Measurements from ENCODE around the gene ROBO2.
"Not testable (repeated sequence)": the region's sequence is repeated elsewhere in the genome, so short reads cannot be mapped to it uniquely, and the experiment has no call there.

The ROBO2 gene

DNA sequence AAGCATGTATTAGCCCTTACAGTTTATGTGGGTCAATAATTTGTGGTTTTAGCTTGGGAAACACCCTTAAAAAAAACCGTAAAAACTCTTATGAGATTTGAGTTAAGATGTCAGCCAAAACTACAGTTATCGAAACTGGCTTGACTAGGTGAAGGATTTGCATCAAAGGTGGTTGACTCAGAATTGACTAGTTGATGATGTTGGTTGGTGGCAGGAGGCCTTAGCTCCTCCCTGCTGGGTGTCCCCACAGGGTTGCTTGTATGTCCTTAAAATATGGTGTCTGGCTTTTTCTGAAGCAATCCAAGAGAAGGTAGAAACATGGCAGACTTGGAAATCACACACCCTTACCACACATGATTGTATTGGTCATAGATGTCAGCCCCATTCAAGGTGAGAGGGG, 305.1 kb downstream of the ROBO2 start:
- no peak for DNase-seq

- no peak for DNase-seq
These were observed 308.5 kb downstream of the ROBO2 start for GRCh38 chr3:77348244-77348855.

GRCh38 chr3:77354958-77355357, 315.1 kb downstream of the ROBO2 start:
- DNase-seq: no peak

GRCh38 chr3:77362936-77363335, 323.0 kb downstream of the ROBO2 start:
- no peak for DNase-seq

DNA sequence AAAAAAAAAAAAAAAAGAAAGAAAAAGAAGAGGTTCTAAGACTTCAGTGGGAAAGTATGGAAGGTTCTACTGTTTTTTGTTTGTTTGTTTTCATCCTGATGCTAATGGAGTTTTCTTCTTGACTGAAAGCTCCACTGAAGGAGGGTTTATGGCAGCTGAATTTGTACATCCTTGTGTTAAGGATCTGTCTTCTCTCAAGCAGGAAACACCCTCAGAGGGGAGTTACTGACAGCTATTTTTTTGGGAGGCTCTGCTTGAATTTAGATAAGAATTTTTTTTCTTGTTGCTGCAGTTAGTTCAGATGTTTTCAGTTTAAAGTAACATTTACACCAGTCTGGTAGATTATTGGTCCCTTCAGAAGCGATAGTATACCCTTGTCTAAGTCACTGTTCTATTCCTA, 325.3 kb downstream of the ROBO2 start:
- no peak for DNase-seq

- DNase-seq: peak; percentile 49
These were observed 330.5 kb downstream of the ROBO2 start for GRCh38 chr3:77370413-77370812.

DNA sequence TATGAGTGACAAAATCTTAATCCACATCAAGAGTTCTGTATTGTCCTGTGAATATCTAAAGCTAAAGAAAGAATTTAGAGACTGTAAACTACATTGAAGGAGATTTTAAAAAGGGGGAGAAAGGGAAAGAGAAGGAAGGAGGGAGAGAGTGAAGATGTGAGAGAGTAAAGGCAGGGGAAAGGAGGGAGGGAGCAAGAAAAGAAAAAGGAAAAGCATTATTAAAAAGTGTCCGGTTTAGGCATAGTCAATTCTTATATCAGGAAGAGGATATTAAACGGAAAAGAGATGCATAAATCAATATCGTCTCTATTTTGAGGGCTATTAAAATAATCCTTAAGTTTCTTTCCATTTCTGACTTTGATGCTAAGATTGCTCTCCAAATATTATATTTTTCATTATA, 332.1 kb downstream of the ROBO2 start:
- no peak for DNase-seq

DNA sequence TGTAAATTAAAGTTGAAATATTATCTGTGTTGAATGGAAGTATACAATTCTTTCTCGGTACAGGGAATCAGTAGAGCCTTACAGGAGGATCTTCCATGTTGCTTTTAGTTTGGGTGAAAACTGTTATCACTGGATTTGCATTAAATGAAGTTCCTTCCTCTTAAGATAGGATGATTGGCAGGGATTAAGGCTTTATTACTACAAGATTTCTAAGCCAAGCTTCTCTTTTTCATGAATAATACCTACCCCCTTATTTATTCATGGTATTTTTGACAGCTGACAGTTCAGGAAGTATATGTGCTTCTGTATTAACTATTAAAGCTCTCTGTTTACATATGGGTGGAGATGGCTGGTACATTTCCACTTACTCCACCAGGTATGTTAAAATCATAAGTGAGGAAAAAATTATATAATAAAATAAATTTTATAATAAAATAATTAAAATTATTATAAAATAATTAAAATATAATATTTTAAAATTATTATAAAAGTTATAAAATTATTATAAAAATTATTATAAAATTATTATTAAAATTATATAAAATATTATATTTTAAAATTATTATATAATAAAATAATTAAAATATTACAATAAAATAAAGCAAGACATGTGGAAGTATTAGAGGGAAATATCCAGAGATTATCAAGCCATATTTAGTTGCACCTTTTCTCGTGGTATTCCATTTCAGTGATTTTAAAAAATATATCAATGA, 332.9 kb downstream of the ROBO2 start:
- no peak for DNase-seq

DNA sequence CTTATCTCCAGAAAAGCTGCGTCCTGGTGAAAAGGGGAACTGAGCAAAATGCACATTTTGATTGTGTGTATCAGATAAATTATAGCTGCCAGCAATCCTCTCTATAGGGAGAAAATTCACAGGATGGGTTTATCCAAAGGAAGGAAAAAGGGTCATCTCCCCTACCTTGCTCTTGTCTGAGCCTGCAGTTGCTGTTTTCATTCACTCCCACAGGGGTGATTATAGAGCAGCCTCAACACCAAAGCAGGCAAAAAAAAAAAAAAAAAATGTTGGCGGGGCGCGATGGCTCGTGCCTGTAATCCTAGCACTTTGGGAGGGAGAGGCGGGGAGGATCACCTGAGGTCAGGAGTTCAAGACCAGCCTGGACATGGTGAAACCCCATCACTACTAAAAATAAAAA, 333.7 kb downstream of the ROBO2 start:
- DNase-seq: no peak

- DNase-seq: no peak
These were observed 336.6 kb downstream of the ROBO2 start for GRCh38 chr3:77376511-77376910.

- no peak for DNase-seq
These were observed 337.8 kb downstream of the ROBO2 start for GRCh38 chr3:77377717-77378116.

- DNase-seq: no peak
These were observed 340.2 kb downstream of the ROBO2 start for GRCh38 chr3:77380136-77380535.

DNA sequence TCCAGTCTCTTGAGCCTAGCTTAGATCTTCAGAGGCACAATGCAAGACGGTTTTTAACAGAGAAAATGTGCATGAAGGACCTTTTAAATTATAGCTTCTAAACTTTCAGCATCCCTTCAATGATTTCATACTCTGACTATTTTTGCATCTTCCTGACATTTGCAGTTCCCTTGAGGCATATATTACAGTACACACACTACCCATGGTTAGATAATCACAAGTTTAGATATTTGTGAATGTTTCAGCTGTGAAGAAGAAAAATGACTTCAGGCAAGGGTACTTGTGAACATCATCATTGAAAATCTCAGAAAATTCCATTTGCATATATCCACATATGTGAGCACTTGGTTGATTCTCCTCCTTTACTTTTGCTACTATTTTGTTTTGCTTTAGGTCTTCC, 341.5 kb downstream of the ROBO2 start:
- no peak for DNase-seq

GRCh38 chr3:77392181-77392580, 352.3 kb downstream of the ROBO2 start:
- DNase-seq: no peak

GRCh38 chr3:77394046-77394445, 354.1 kb downstream of the ROBO2 start:
- DNase-seq: no peak

GRCh38 chr3:77404871-77405270, 365.0 kb downstream of the ROBO2 start:
- no peak for DNase-seq

- no peak for DNase-seq
These were observed 367.5 kb downstream of the ROBO2 start for GRCh38 chr3:77407441-77407840.

GRCh38 chr3:77410334-77410733, 370.4 kb downstream of the ROBO2 start:
- not testable (repeated sequence) for DNase-seq

DNA sequence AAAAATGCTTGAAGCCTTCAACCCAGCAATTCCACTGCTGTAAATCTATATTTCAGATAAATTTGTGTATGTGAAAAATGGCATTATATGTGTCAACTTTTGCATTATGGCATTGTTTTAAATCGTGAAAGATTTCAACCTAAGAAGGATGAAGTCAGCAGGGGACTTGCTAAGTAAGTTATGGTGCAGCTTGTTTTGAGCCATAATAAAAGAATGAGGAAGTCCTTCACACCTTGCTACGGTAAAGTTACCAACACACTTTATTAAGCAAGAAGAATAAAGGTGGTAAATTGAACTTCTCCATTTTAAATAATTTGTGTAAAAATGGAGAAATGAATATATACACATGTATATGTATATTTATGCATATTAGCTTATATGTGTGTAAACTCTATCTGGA, 371.4 kb downstream of the ROBO2 start:
- no peak for DNase-seq

GRCh38 chr3:77412021-77412438, 372.1 kb downstream of the ROBO2 start:
- no peak for DNase-seq

DNA sequence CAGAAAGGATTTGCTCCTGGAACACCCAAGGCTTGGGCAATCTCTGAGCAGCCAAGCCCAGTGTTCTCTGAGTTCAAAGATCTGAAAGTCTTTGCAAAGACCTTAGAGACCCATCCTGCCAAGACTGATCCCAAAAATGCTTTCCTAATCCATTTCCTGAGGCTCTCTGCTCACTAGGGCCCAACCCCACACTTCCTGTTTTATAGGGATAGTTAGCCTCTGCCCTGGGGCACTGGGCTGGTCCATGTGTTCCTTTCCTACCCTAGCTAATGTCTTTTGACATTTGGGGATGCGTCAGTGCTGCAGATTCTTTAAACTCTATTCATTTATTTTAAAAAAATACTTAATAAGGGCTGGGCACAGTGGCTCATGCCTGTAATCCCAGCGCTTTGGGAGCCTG, 372.7 kb downstream of the ROBO2 start:
- DNase-seq: no peak

DNA sequence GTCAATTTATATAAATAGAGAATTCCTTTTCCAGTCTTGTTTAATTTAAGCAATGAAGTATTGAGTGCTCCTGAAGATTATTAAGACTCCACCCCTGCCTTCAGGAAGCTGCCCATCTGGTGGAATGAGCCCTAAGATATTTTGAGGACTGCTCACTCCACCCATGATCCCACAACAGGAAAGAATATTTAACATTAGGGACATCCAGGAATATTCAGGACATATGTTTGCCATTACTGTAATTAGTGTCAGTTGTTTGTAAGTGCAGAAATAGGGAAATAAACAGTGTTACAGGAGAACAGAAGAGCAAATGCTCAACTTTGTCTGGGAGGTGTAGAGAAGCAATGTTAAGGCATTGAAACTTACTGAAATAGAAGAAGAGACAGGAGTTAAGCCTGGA, 375.0 kb downstream of the ROBO2 start:
- DNase-seq: no peak

GRCh38 chr3:77420336-77420735, 380.4 kb downstream of the ROBO2 start:
- no peak for DNase-seq

GRCh38 chr3:77421916-77422315, 382.0 kb downstream of the ROBO2 start:
- no peak for DNase-seq

- DNase-seq: no peak
These were observed 386.6 kb downstream of the ROBO2 start for GRCh38 chr3:77426531-77426930.

All from left hindlimb (tissue), 1 donor.